OCI-LY7 (cell line): Measurements from ENCODE around the gene CFDP1. TPM values are rescaled to one million over a fixed set of nuclear protein-coding genes. Genes with fewer than 3 reads are reported as not detected.

Experiments used
- BruUV-seq: library from RNA; stranded (reverse); fragments of 400-500 nt; replicated peaks from 2 replicates; lab custom pipeline; 2021; lab: Mats Ljungman, UMichigan
- CTCF ChIA-PET: fragments of 300-600 bp; sonication (Branson Sonifier 250); formaldehyde crosslinking; loops from one replicate; lab custom pipeline; 2022; ENCODE audit warnings: antibody characterized with exemption; ENCODE audit not compliant: unreplicated experiment; lab: Charles Lee
- POLR2A ChIA-PET: fragments of 300-600 bp; sonication (Branson Sonifier 250); formaldehyde crosslinking; loops from one replicate; lab custom pipeline; 2022; ENCODE audit warnings: antibody characterized with exemption; lab: Charles Lee
- DNase-seq: peaks from one replicate; pipeline ENCODE4 v3.0.0-alpha.2; 2015; ENCODE audit warnings: low spot score
- H2AFZ ChIP-seq: fragments of 200-600 bp; sonication (generic), shearing (Covaris generic); 2 replicates; pipeline ENCODE4 v1.6.1; 2014; ENCODE audit warnings: mild to moderate bottlenecking, antibody characterized with exemption, low read length, moderate library complexity
- H3K27ac ChIP-seq: fragments of 200-600 bp; sonication (generic); 2 replicates; pipeline ENCODE4 v1.5.1; 2014; ENCODE audit warnings: mixed run types, low read depth, mild to moderate bottlenecking, moderate library complexity, low read length, inconsistent platforms; ENCODE audit not compliant: poor library complexity, severe bottlenecking
- H3K36me3 ChIP-seq: fragments of 200-600 bp; sonication (generic); 2 replicates; pipeline ENCODE4 v1.6.1; 2014; ENCODE audit warnings: mild to moderate bottlenecking, antibody characterized with exemption, low read length, moderate library complexity, mixed read lengths; ENCODE audit not compliant: insufficient read depth
- H3K4me1 ChIP-seq: fragments of 200-600 bp; sonication (generic); 2 replicates; pipeline ENCODE4 v1.5.1; 2014; ENCODE audit warnings: mild to moderate bottlenecking, low read length; ENCODE audit not compliant: insufficient read depth, poor library complexity, severe bottlenecking
- H3K4me2 ChIP-seq: fragments of 200-600 bp; sonication (generic); 2 replicates; pipeline ENCODE4 v1.6.1; 2014; ENCODE audit warnings: mild to moderate bottlenecking, low read length
- H3K4me3 ChIP-seq: fragments of 200-600 bp; sonication (generic); 2 replicates; pipeline ENCODE4 v1.5.1; 2014; ENCODE audit warnings: mild to moderate bottlenecking, low read depth, low read length; ENCODE audit not compliant: poor library complexity, severe bottlenecking
- H3K79me2 ChIP-seq: fragments of 200-600 bp; sonication (generic); 2 replicates; pipeline ENCODE4 v1.6.1; 2016; ENCODE audit warnings: low read depth, mild to moderate bottlenecking, low read length, moderate library complexity, mixed read lengths; ENCODE audit not compliant: insufficient read depth
- H3K9me2 ChIP-seq: fragments of 200-600 bp; sonication (generic); 2 replicates; pipeline ENCODE4 v1.6.1; 2016; ENCODE audit warnings: mild to moderate bottlenecking, low read length, mixed read lengths; ENCODE audit not compliant: insufficient read depth
- H3K9me3 ChIP-seq: fragments of 200-600 bp; sonication (generic); 2 replicates; pipeline ENCODE4 v1.6.1; 2014; ENCODE audit warnings: mild to moderate bottlenecking, mixed run types, low read length, mixed read lengths
- H4K20me1 ChIP-seq: fragments of 200-600 bp; sonication (generic); 2 replicates; pipeline ENCODE4 v1.6.1; 2014; ENCODE audit warnings: mild to moderate bottlenecking, antibody characterized with exemption, low read length, moderate library complexity, mixed read lengths; ENCODE audit not compliant: insufficient read depth
- CTCF ChIP-seq: fragments of 200-600 bp; sonication (generic); conservative IDR thresholded peaks from 2 replicates; pipeline ENCODE4 v1.5.1; 2014; ENCODE audit warnings: mild to moderate bottlenecking, antibody characterized with exemption, low read length, moderate library complexity, mixed read lengths
- EZH2phosphoT487 ChIP-seq: fragments of 200-600 bp; sonication (generic); IDR thresholded peaks from 2 replicates; pipeline ENCODE4 v1.6.1; 2018; ENCODE audit warnings: low read depth, borderline replicate concordance, mild to moderate bottlenecking, mixed run types, antibody characterized with exemption, low read length, moderate library complexity, mixed read lengths
- intact Hi-C: fragments of 100-400 bp; cut with micrococcal nuclease; formaldehyde crosslinking; loops from one replicate; pipeline ENCODE4 v1.10.0; 2022; ENCODE audit not compliant: unreplicated experiment
- total RNA-seq, 2 experiments: library from RNA; depleted of rRNA in 1 of 2; stranded (reverse); fragments of >200 nt in 1 of 2; shearing (Covaris generic) in 1 of 2; gene quantifications; 2 replicates each; pipeline ENCODE4 v1.2.3, GENCODE V29; 2014 to 2022

The CFDP1 gene
- total RNA-seq, 2 experiments from 2014 or later = 30.0 to 57.6 TPM

GRCh38 chr16:75248536-75249380 is 184.5 kb downstream of the CFDP1 start:
- H3K9me2 ChIP-seq = no peaks in the 10 kb centered on the region
- ChIA-PET POLR2A (no interaction called here), CTCF (no interaction called here)
- H3K4me3 ChIP-seq = no peak overlapping the region
- no peaks in the 10 kb centered on the region for H3K36me3 ChIP-seq
- no peak overlapping the region for H2AFZ ChIP-seq
- H3K4me2 ChIP-seq = no peak overlapping the region
- H3K4me1 ChIP-seq = peaks cover 30% of the 10 kb centered on the region
- no peak for TF ChIP-seq CTCF
- H4K20me1 ChIP-seq = no peaks in the 10 kb centered on the region
- H3K79me2 ChIP-seq = no peaks in the 10 kb centered on the region
- no peak for DNase-seq
- H3K27ac ChIP-seq = no peak overlapping the region
- H3K9me3 ChIP-seq = no peaks in the 10 kb centered on the region
- no TSS peak for BruUV-seq
- intact Hi-C loops = no loop called here

- Histone ChIP-seq H3K79me2 (no peaks in the 10 kb centered on the region), H3K27ac (no peak overlapping the region), H3K36me3 (no peaks in the 10 kb centered on the region), H3K9me2 (no peaks in the 10 kb centered on the region), H4K20me1 (no peaks in the 10 kb centered on the region), H3K4me2 (no peak overlapping the region), H3K4me1 (peaks cover 30% of the 10 kb centered on the region), H3K9me3 (no peaks in the 10 kb centered on the region), H2AFZ (no peak overlapping the region), H3K4me3 (no peak overlapping the region)
- no TSS peak for BruUV-seq
- CTCF ChIA-PET = no interaction called here
- POLR2A ChIA-PET = interaction anchor here (0.7 kb wide), 1 partner anchor 54 kb away, joined by 3 read pairs; no protein-coding TSS in a partner anchor
- no peak for TF ChIP-seq CTCF
- no peak for TF ChIP-seq EZH2phosphoT487
- DNase-seq = no peak
- intact Hi-C loops = no loop called here
These were observed 185.2 kb downstream of the CFDP1 start for GRCh38 chr16:75248142-75248535.

- ChIA-PET CTCF (no interaction called here), POLR2A (interaction anchor here (0.7 kb wide), 1 partner anchor 55 kb away, joined by 3 read pairs; no protein-coding TSS in a partner anchor)
- BruUV-seq = no TSS peak
- no peak for DNase-seq
- no peak overlapping the region for H3K4me2 ChIP-seq
- H3K27ac ChIP-seq = no peak overlapping the region
- no peaks in the 10 kb centered on the region for H3K9me3 ChIP-seq
- no peaks in the 10 kb centered on the region for H3K79me2 ChIP-seq
- TF ChIP-seq CTCF (no peak), EZH2phosphoT487 (no peak)
- H3K4me1 ChIP-seq = peaks cover 30% of the 10 kb centered on the region
- no peaks in the 10 kb centered on the region for H3K9me2 ChIP-seq
- no peak overlapping the region for H3K4me3 ChIP-seq
- no peaks in the 10 kb centered on the region for H3K36me3 ChIP-seq
- H2AFZ ChIP-seq = no peak overlapping the region
- intact Hi-C loops = no loop called here
- no peaks in the 10 kb centered on the region for H4K20me1 ChIP-seq
These were observed 186.1 kb downstream of the CFDP1 start for GRCh38 chr16:75247249-75247648.
